Chondrocyte (in vitro differentiated cells): ENCODE data around the gene AP4E1. TPM values are rescaled to one million over a fixed set of nuclear protein-coding genes. Genes with fewer than 3 reads are reported as not detected.

Experiments
- DNase-seq: peaks from one replicate; pipeline ENCODE4 v3.0.0; 2021; ENCODE audit warnings: mixed read lengths, low spot score
- H3K27ac Mint-ChIP-seq: one replicate; pipeline ENCODE4 v1.8.0; 2021; ENCODE audit warnings: mild to moderate bottlenecking, moderate library complexity, mixed read lengths; ENCODE audit not compliant: unreplicated experiment
- H3K27me3 Mint-ChIP-seq: 2 replicates; pipeline ENCODE4 v1.8.0; 2021; ENCODE audit warnings: low read depth, mixed read lengths
- H3K36me3 Mint-ChIP-seq: 2 replicates; pipeline ENCODE4 v1.8.0; 2021; ENCODE audit warnings: low read depth, mixed read lengths
- H3K4me1 Mint-ChIP-seq: 2 replicates; pipeline ENCODE4 v1.8.0; 2021; ENCODE audit warnings: low read depth, mild to moderate bottlenecking, mixed read lengths
- H3K4me3 Mint-ChIP-seq: one replicate; pipeline ENCODE4 v1.8.0; 2021; ENCODE audit warnings: mild to moderate bottlenecking, moderate library complexity, mixed read lengths; ENCODE audit not compliant: unreplicated experiment
- H3K9me3 Mint-ChIP-seq: 2 replicates; pipeline ENCODE4 v1.8.0; 2021; ENCODE audit warnings: low read depth, mixed read lengths
- CTCF ChIP-seq: fragments of 200-600 bp; sonication (generic); IDR thresholded peaks from 2 replicates; pipeline ENCODE4 v1.5.0; 2021; ENCODE audit warnings: antibody characterized with exemption, mild to moderate bottlenecking, moderate library complexity
- total RNA-seq: library from RNA; stranded (reverse); gene quantifications from 3 replicates; pipeline ENCODE4 v1.2.1, GENCODE V29; 2021

AP4E1 gene
- total RNA-seq, 1 donor from 2014 or later = 13.2 TPM

- Mint-ChIP-seq H3K4me1 (no peaks in the 10 kb centered on the region), H3K36me3 (peaks cover 62% of the 10 kb centered on the region), H3K9me3 (peaks cover 65% of the 10 kb centered on the region), H3K4me3 (no peak overlapping the region), H3K27ac (no peak overlapping the region), H3K27me3 (no peaks in the 10 kb centered on the region)
- DNase-seq = no peak
- TF ChIP-seq CTCF = no peak
Measured at GRCh38 chr15:50964075-50964474, 55.6 kb downstream of the AP4E1 start.

- no peak for DNase-seq
- no peak overlapping the region for H3K4me3 Mint-ChIP-seq
- no peaks in the 10 kb centered on the region for H3K4me1 Mint-ChIP-seq
- H3K27ac Mint-ChIP-seq = no peak overlapping the region
- H3K36me3 Mint-ChIP-seq = peaks cover 53% of the 10 kb centered on the region
- no peak for TF ChIP-seq CTCF
- no peaks in the 10 kb centered on the region for H3K27me3 Mint-ChIP-seq
- peaks cover 54% of the 10 kb centered on the region for H3K9me3 Mint-ChIP-seq
Measured at GRCh38 chr15:50968353-50968752, 59.9 kb downstream of the AP4E1 start.

- peaks cover 44% of the 10 kb centered on the region for H3K9me3 Mint-ChIP-seq
- H3K27me3 Mint-ChIP-seq = no peaks in the 10 kb centered on the region
- no peak for DNase-seq
- no peak for TF ChIP-seq CTCF
- no peaks in the 10 kb centered on the region for H3K4me1 Mint-ChIP-seq
- H3K36me3 Mint-ChIP-seq = peaks cover 43% of the 10 kb centered on the region
- no peak overlapping the region for H3K27ac Mint-ChIP-seq
- H3K4me3 Mint-ChIP-seq = no peak overlapping the region
Measured at GRCh38 chr15:50970524-50970923, 62.0 kb downstream of the AP4E1 start.

GRCh38 chr15:50971115-50971514, 62.6 kb downstream of the AP4E1 start:
- Mint-ChIP-seq H3K27me3 (no peaks in the 10 kb centered on the region), H3K27ac (no peak overlapping the region), H3K36me3 (peaks cover 44% of the 10 kb centered on the region), H3K9me3 (peaks cover 43% of the 10 kb centered on the region), H3K4me1 (no peaks in the 10 kb centered on the region), H3K4me3 (no peak overlapping the region)
- no peak for TF ChIP-seq CTCF
- no peak for DNase-seq

- H3K4me1 Mint-ChIP-seq = peaks cover 2% of the 10 kb centered on the region
Measured at GRCh38 chr15:50971542-50971941, 63.1 kb downstream of the AP4E1 start.

More at GRCh38 chr15:50971542-50971941, 63.1 kb downstream of the AP4E1 start:
- TF ChIP-seq CTCF = no peak
- no peak overlapping the region for H3K4me3 Mint-ChIP-seq
- H3K27me3 Mint-ChIP-seq = no peaks in the 10 kb centered on the region
- H3K27ac Mint-ChIP-seq = no peak overlapping the region
- peaks cover 43% of the 10 kb centered on the region for H3K9me3 Mint-ChIP-seq
- DNase-seq = no peak
- H3K36me3 Mint-ChIP-seq = peaks cover 44% of the 10 kb centered on the region
